OCI-LY1 (cell line): Measurements from ENCODE around the gene SYK.

ENCODE experiments used
- H2AFZ ChIP-seq: fragments of 200-600 bp; sonication (generic), shearing (Covaris generic); 2 replicates; pipeline ENCODE4 v1.6.0; 2014; ENCODE audit warnings: antibody characterized with exemption, mild to moderate bottlenecking, low read length
- H3F3A ChIP-seq: fragments of 200-600 bp; sonication (generic), shearing (Covaris generic); 2 replicates; pipeline ENCODE4 v1.6.0; 2014; ENCODE audit warnings: mild to moderate bottlenecking, antibody characterized with exemption, low read length, moderate library complexity; ENCODE audit not compliant: insufficient read depth
- H3K27ac ChIP-seq: fragments of 200-600 bp; sonication (generic); 2 replicates; pipeline ENCODE4 v1.5.1; 2014; ENCODE audit warnings: low read length, mixed run types, mild to moderate bottlenecking, low read depth; ENCODE audit not compliant: poor library complexity, severe bottlenecking
- H3K27me3 ChIP-seq: fragments of 200-600 bp; sonication (generic); 2 replicates; pipeline ENCODE4 v1.6.0; 2014; ENCODE audit warnings: antibody characterized with exemption, mild to moderate bottlenecking, low read length, moderate library complexity; ENCODE audit not compliant: insufficient read depth
- H3K36me3 ChIP-seq: fragments of 200-600 bp; sonication (generic); 2 replicates; pipeline ENCODE4 v1.6.1; 2014; ENCODE audit warnings: mild to moderate bottlenecking, antibody characterized with exemption, low read length, moderate library complexity, mixed read lengths; ENCODE audit not compliant: insufficient read depth
- H3K4me1 ChIP-seq: fragments of 200-600 bp; sonication (generic); 2 replicates; pipeline ENCODE4 v1.5.1; 2014; ENCODE audit warnings: mild to moderate bottlenecking, low read length, moderate library complexity; ENCODE audit not compliant: insufficient read depth, severe bottlenecking
- H3K4me2 ChIP-seq: fragments of 200-600 bp; sonication (generic), shearing (Covaris generic); 2 replicates; pipeline ENCODE4 v1.6.1; 2014; ENCODE audit warnings: low read length
- H3K4me3 ChIP-seq: fragments of 200-600 bp; sonication (generic); 2 replicates; pipeline ENCODE4 v1.5.1; 2014; ENCODE audit warnings: low read length, low read depth, mild to moderate bottlenecking, mixed read lengths; ENCODE audit not compliant: poor library complexity, severe bottlenecking
- H3K79me2 ChIP-seq: fragments of 200-600 bp; shearing (Covaris generic); 2 replicates; pipeline ENCODE4 v1.6.1; 2016; ENCODE audit warnings: mixed run types, low read length, mixed read lengths; ENCODE audit not compliant: insufficient read depth
- H3K9ac ChIP-seq: fragments of 200-600 bp; sonication (generic), shearing (Covaris generic); 2 replicates; pipeline ENCODE4 v1.6.1; 2014; ENCODE audit warnings: mild to moderate bottlenecking, low read length, mixed read lengths
- H3K9me2 ChIP-seq: fragments of 200-600 bp; sonication (generic), shearing (Covaris generic); 2 replicates; pipeline ENCODE4 v1.6.1; 2014; ENCODE audit warnings: low read depth, mild to moderate bottlenecking, low read length, mixed read lengths
- H3K9me3 ChIP-seq: fragments of 200-600 bp; shearing (Covaris generic); 2 replicates; pipeline ENCODE4 v1.6.1; 2014; ENCODE audit warnings: low read length, mixed read lengths
- H4K20me1 ChIP-seq: fragments of 200-600 bp; sonication (generic), shearing (Covaris generic); 2 replicates; pipeline ENCODE4 v1.6.0; 2016; ENCODE audit warnings: mild to moderate bottlenecking, low read length; ENCODE audit not compliant: insufficient read depth
- EZH2 ChIP-seq: fragments of 200-600 bp; sonication (generic), shearing (Covaris generic); IDR thresholded peaks from 2 replicates; pipeline ENCODE4 v1.8.0; 2017; ENCODE audit warnings: borderline replicate concordance, mixed run types, mild to moderate bottlenecking, antibody characterized with exemption, low read length, moderate library complexity, mixed read lengths
- TF ChIP-seq, protein P1 (sequence below): fragments of 200-600 bp; sonication (generic), shearing (Covaris generic); IDR thresholded peaks from 2 replicates; pipeline ENCODE4 v1.5.1; 2017; ENCODE audit warnings: mild to moderate bottlenecking, antibody characterized with exemption, low read length, moderate library complexity, mixed read lengths

The SYK gene

DNA sequence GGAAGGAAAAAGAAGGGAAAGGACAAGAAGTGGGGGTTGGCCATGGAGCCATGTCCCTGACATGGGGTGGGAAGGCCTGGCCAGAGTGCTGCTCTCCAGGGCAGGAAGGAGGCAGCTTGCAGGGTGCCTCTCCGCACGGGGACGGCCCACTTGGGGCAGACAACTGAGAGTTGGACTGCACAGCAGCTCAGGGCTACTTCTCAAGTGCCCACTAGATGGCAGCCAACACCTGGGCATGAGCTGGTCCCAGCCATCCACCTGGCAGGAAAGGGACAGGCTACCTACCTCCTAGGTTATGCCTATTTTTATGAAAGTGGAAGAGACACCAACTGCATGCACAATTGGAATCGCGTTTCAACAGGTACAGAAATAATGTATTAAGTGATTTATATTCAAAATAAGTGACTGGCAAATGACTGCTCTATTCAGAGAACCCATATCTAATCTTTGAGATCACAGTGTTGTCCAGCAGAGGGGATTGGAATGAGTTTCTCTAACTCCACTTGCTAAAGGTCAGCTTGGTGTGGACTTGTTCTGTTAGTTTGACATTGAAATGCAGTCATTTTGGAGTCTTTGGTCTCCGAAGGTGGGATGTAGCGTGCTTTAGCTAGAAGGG lies 113.4 kb downstream of the SYK start:
- Histone ChIP-seq H3K4me2 (no peak overlapping the region), H4K20me1 (no peaks in the 10 kb centered on the region), H3K79me2 (no peaks in the 10 kb centered on the region), H2AFZ (no peak overlapping the region), H3K4me1 (no peaks in the 10 kb centered on the region), H3K27me3 (peaks cover 4% of the 10 kb centered on the region; the same call in 1 of the 2 replicates), H3K27ac (no peak overlapping the region), H3K9ac (no peak overlapping the region), H3K9me3 (no peaks in the 10 kb centered on the region), H3K36me3 (no peaks in the 10 kb centered on the region), H3F3A (no peaks in the 10 kb centered on the region), H3K4me3 (no peak overlapping the region), H3K9me2 (no peaks in the 10 kb centered on the region)
- TF ChIP-seq EZH2, result no peak
- TF ChIP-seq, protein P1, sequence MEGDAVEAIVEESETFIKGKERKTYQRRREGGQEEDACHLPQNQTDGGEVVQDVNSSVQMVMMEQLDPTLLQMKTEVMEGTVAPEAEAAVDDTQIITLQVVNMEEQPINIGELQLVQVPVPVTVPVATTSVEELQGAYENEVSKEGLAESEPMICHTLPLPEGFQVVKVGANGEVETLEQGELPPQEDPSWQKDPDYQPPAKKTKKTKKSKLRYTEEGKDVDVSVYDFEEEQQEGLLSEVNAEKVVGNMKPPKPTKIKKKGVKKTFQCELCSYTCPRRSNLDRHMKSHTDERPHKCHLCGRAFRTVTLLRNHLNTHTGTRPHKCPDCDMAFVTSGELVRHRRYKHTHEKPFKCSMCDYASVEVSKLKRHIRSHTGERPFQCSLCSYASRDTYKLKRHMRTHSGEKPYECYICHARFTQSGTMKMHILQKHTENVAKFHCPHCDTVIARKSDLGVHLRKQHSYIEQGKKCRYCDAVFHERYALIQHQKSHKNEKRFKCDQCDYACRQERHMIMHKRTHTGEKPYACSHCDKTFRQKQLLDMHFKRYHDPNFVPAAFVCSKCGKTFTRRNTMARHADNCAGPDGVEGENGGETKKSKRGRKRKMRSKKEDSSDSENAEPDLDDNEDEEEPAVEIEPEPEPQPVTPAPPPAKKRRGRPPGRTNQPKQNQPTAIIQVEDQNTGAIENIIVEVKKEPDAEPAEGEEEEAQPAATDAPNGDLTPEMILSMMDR, result peak; percentile 84

GRCh38 chr9:90915693-90916092 lies 114.1 kb downstream of the SYK start:
- Histone ChIP-seq H3K4me3 (no peak overlapping the region), H3K36me3 (no peaks in the 10 kb centered on the region), H3K9ac (no peak overlapping the region), H3K9me2 (no peaks in the 10 kb centered on the region), H3K4me1 (no peaks in the 10 kb centered on the region), H3F3A (no peaks in the 10 kb centered on the region), H3K9me3 (no peaks in the 10 kb centered on the region), H2AFZ (no peak overlapping the region), H4K20me1 (no peaks in the 10 kb centered on the region), H3K27ac (no peak overlapping the region), H3K79me2 (no peaks in the 10 kb centered on the region), H3K4me2 (no peak overlapping the region), H3K27me3 (peaks cover 4% of the 10 kb centered on the region; the same call in 1 of the 2 replicates)
- TF ChIP-seq, protein P1, result peak; percentile 52
- TF ChIP-seq EZH2, result no peak

- H3K9me2 ChIP-seq, result no peaks in the 10 kb centered on the region
- H3K4me2 ChIP-seq, result no peak overlapping the region
- peaks cover 4% of the 10 kb centered on the region; the same call in 1 of the 2 replicates for H3K27me3 ChIP-seq
- TF ChIP-seq, protein P1, result no peak
- TF ChIP-seq EZH2, result no peak
- H3K27ac ChIP-seq, result no peak overlapping the region
- H3K9ac ChIP-seq, result no peak overlapping the region
- no peaks in the 10 kb centered on the region for H3F3A ChIP-seq
- no peaks in the 10 kb centered on the region for H3K36me3 ChIP-seq
- H3K9me3 ChIP-seq, result no peaks in the 10 kb centered on the region
- no peak overlapping the region for H3K4me3 ChIP-seq
- no peaks in the 10 kb centered on the region for H3K79me2 ChIP-seq
- no peaks in the 10 kb centered on the region for H3K4me1 ChIP-seq
- H2AFZ ChIP-seq, result no peak overlapping the region
- no peaks in the 10 kb centered on the region for H4K20me1 ChIP-seq
These were observed 114.6 kb downstream of the SYK start for GRCh38 chr9:90916147-90916734.
